Neutrophil (primary cell): ENCODE data around the gene THAP4.

Experiments
- H3K27ac ChIP-seq: fragments of 200-600 bp; sonication (generic); 2 replicates; pipeline ENCODE4 v1.5.1; 2016; ENCODE audit warnings: mild to moderate bottlenecking, moderate library complexity
- H3K27me3 ChIP-seq: fragments of 200-600 bp; sonication (generic); 2 replicates; pipeline ENCODE4 v1.6.0; 2016; ENCODE audit warnings: mild to moderate bottlenecking
- H3K36me3 ChIP-seq: fragments of 200-600 bp; sonication (generic); 2 replicates; pipeline ENCODE4 v1.5.1; 2017
- H3K4me1 ChIP-seq, 2 experiments: fragments of 200-600 bp in 1 of 2; sonication (generic) in 1 of 2; 1 replicate in 1 of 2; 2 replicates in 1 of 2; pipeline versions ENCODE4 v1.5.1 to v1.6.1; 2013 to 2016; ENCODE audit warnings: low read depth in 1 of 2, low read length in 1 of 2, mild to moderate bottlenecking in 1 of 2, moderate library complexity in 1 of 2; ENCODE audit not compliant: control insufficient read depth in 1 of 2, insufficient read depth in 1 of 2
- H3K4me3 ChIP-seq, 2 experiments: fragments of 200-600 bp in 1 of 2; sonication (generic) in 1 of 2; 1 replicate in 1 of 2; 2 replicates in 1 of 2; pipeline ENCODE4 v1.5.1; 2013 to 2016; ENCODE audit warnings: low read depth in 1 of 2, low read length in 1 of 2, mild to moderate bottlenecking in 1 of 2, moderate library complexity in 1 of 2
- H3K9me3 ChIP-seq: fragments of 200-600 bp; sonication (generic); 2 replicates; pipeline ENCODE4 v1.5.1; 2016
- TF ChIP-seq, protein P1 (sequence below): fragments of 200-600 bp; sonication (generic); IDR thresholded peaks from 2 replicates; pipeline ENCODE4 v1.5.1; 2016; ENCODE audit warnings: antibody characterized with exemption

THAP4 gene

DNA sequence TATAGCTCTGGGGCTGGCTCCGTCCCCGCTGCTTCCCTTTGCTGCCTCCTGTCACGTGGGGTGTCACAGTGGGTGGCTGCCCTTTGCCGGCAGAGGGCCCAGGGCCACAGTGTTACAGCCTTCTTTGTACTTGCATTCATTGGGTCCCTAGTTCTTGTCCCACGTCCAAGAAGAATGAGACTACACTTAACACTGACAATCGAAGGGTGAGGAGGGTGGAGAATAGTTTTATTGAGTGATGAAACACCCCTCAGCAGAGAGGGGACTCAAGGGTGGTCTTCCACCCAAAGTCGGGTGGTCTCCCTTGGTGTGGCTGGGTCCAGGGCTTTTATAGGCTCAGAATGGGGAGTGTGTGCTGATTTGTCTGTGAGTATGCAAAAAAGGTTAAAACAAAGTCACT is 2.4 kb upstream of the THAP4 start:
- TF ChIP-seq, protein P1, sequence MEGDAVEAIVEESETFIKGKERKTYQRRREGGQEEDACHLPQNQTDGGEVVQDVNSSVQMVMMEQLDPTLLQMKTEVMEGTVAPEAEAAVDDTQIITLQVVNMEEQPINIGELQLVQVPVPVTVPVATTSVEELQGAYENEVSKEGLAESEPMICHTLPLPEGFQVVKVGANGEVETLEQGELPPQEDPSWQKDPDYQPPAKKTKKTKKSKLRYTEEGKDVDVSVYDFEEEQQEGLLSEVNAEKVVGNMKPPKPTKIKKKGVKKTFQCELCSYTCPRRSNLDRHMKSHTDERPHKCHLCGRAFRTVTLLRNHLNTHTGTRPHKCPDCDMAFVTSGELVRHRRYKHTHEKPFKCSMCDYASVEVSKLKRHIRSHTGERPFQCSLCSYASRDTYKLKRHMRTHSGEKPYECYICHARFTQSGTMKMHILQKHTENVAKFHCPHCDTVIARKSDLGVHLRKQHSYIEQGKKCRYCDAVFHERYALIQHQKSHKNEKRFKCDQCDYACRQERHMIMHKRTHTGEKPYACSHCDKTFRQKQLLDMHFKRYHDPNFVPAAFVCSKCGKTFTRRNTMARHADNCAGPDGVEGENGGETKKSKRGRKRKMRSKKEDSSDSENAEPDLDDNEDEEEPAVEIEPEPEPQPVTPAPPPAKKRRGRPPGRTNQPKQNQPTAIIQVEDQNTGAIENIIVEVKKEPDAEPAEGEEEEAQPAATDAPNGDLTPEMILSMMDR = no peak
- Histone ChIP-seq H3K27me3 (no peaks in the 10 kb centered on the region), H3K27ac (no peak overlapping the region), H3K4me3 (no peak overlapping the region), H3K4me1 (peaks cover 22 to 26% of the 10 kb centered on the region in 2 experiments), H3K9me3 (no peaks in the 10 kb centered on the region), H3K36me3 (no peaks in the 10 kb centered on the region)

DNA sequence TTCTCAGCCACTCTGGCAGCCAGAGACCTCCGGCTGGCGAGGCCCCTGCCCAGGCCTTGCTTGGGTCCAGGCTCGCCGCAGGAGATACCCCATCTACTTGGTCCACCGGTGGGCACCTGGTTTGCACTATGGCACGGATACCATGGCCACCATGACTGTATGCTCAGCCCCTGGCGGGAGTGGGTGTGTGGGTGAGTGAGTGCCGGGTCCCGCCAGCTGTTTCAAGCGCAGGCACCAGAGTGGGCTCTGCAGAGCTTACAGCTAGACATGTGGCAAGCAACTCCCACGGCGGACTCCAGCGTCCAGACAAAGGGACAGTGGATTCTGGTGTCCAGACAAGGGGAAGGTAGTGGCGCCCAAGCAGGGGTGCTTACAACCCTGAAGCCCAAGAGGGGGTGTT is 2.0 kb upstream of the THAP4 start:
- no peak overlapping the region for H3K27ac ChIP-seq
- TF ChIP-seq, protein P1 = no peak
- peak overlapping the region in 1 of 2 experiments; percentile 92 for H3K4me3 ChIP-seq
- H3K27me3 ChIP-seq = no peaks in the 10 kb centered on the region
- no peaks in the 10 kb centered on the region for H3K36me3 ChIP-seq
- peaks cover 22 to 26% of the 10 kb centered on the region in 2 experiments for H3K4me1 ChIP-seq
- H3K9me3 ChIP-seq = no peaks in the 10 kb centered on the region

DNA sequence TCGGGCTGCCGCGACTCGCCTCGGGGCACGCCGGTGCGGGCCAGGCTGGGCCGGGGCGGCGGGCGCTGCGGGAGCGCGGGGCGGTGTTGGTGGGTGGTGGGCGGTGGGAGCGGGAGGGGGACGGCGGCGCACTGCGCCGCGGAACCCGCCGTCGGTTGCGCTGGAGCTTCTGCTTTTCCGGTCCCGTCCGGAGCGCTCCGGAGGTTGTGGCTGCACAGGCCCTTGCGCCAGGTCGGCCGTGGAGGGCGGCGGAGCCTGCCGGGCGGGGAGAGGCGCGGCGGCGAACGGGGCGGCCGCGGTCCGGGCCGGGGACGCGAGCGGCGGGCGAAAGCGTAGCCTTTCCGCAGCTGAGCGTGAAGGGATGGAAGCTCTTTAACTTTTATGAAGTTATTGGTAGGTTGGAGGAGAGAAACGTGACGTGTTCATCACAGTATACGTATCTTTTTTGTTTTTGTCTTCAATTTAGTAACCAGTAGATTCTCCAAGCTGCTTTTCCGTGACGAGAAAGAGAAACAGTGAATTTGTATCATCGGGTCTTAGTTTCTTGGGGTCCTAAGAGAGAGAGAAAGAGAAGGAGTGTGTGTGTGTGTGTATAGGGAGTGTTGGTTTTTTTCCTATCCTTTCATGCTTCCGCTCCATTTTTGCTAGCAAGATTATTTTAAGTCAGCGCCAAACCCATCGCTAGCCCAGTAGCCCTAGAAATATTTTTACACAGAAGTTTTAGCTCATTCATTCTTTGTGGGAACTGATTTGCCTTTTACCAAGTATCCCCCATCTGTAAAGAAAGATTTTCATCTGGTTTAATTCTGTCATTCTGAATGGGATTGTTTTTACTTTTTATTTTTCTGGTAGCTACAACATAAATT is 1.1 kb upstream of the THAP4 start:
- TF ChIP-seq, protein P1 = no peak
- Histone ChIP-seq H3K4me3 (peak overlapping the region; percentile 92 to 98), H3K4me1 (peaks cover 22 to 26% of the 10 kb centered on the region in 2 experiments), H3K27ac (peak overlapping the region; percentile 96), H3K9me3 (no peaks in the 10 kb centered on the region), H3K36me3 (peaks cover 8% of the 10 kb centered on the region), H3K27me3 (no peaks in the 10 kb centered on the region)

DNA sequence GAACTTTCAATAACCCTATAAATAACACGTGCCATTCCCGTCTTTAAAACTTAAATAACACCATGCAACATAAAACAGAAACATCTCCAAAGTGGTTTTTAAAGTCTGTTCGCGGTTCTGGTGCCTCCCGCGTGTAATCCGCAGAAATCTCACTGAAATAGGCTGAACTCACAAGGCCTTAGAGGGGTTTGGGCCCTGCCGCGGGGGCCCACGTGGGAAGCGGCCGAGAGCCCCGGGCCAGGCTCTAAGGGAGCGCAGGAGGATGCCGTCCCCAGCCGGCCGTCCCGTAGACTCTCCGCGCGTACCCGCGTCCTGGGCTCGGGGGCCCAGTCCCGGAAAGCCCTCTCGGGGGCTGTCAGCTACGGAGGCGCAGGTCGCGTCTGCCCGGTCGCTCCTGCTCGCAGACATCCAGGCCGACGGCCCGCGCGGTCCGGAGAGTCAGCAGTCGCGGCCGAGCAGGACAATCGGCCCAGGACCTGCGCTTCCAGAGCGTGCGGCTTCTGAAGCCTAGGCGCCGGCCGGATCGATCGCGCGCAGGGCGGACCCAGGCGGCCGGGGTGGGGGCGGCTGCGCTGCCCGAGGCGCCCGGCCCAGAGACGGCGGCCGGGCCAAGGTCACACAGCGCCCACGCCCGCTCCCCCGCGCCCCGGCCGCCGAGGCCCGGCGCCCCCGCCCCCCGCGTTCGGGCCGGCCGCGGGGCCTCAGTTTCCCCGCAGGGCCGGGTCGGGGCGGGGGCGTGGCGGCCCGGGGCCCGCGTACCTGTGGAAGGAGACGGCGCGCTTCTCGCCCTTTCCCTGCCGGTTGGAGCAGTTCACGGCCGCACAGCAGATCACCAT is 558 bp downstream of the THAP4 start:
- Histone ChIP-seq H3K9me3 (no peaks in the 10 kb centered on the region), H3K4me3 (peak overlapping the region; percentile 92 to 98), H3K27me3 (no peaks in the 10 kb centered on the region), H3K4me1 (peaks cover 22 to 26% of the 10 kb centered on the region in 2 experiments), H3K36me3 (peaks cover 18% of the 10 kb centered on the region), H3K27ac (peak overlapping the region; percentile 96)
- TF ChIP-seq, protein P1 = no peak

DNA sequence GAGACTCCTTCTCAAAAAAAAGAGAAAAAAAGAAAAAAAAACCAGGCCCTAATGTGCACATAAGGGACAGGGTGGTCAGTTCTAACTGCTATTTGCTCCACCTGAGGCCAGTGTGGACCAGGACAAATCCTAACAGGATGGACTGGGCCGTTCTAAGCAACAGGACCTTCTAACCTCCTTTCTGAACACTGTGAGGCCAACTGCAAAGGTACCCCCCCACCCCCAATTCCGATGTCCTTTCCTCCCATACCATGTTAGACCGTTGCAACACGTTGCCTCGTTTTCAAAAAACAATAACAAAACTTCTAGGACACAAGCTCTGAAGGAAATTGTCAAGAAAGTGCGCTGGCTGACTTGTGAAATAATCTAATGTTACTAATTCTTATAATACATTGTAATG is 1.2 kb downstream of the THAP4 start:
- no peaks in the 10 kb centered on the region for H3K27me3 ChIP-seq
- H3K36me3 ChIP-seq = peaks cover 18% of the 10 kb centered on the region
- no peaks in the 10 kb centered on the region for H3K9me3 ChIP-seq
- TF ChIP-seq, protein P1 = no peak
- peaks cover 22 to 26% of the 10 kb centered on the region in 2 experiments for H3K4me1 ChIP-seq
- no peak overlapping the region for H3K27ac ChIP-seq
- peak overlapping the region; percentile 92 to 98 for H3K4me3 ChIP-seq
